RWPE2 (cell line): ENCODE measurements around the gene TOM1L2.

Experiments
- ATAC-seq: fragments of 200-7000 bp; cut with Tn5 transposase; 3 replicates; pipeline ENCODE4 v1.9.1; 2021; ENCODE audit warnings: low read depth
- DNase-seq: peaks from one replicate; pipeline ENCODE4 v3.0.0-alpha.2; 2020; ENCODE audit warnings: low spot score
- H3K27ac ChIP-seq: fragments of 450-650 bp; 2 replicates; pipeline ENCODE4 v1.5.1; 2017; ENCODE audit warnings: mild to moderate bottlenecking; ENCODE audit not compliant: poor library complexity, severe bottlenecking
- H3K27me3 ChIP-seq: fragments of 250-450 bp; sonication (Bioruptor Pico); 2 replicates; pipeline ENCODE4 v1.5.1; 2021; ENCODE audit warnings: mild to moderate bottlenecking, moderate library complexity; ENCODE audit not compliant: insufficient read depth, poor library complexity, severe bottlenecking
- H3K36me3 ChIP-seq: fragments of 250-450 bp; sonication (Bioruptor Pico); 2 replicates; pipeline ENCODE4 v1.5.1; 2020; ENCODE audit warnings: low read depth, mild to moderate bottlenecking, moderate library complexity
- H3K4me1 ChIP-seq: fragments of 250-450 bp; sonication (Bioruptor Pico); 2 replicates; pipeline ENCODE4 v1.5.1; 2021; ENCODE audit warnings: mild to moderate bottlenecking, moderate library complexity; ENCODE audit not compliant: insufficient read depth, poor library complexity, severe bottlenecking
- H3K4me3 ChIP-seq: fragments of 250-450 bp; sonication (Bioruptor Pico); 2 replicates; pipeline ENCODE4 v1.5.1; 2021; ENCODE audit warnings: mild to moderate bottlenecking, moderate library complexity; ENCODE audit not compliant: severe bottlenecking
- H3K9me3 ChIP-seq: fragments of 250-450 bp; sonication (Bioruptor Pico); 2 replicates; pipeline ENCODE4 v1.5.1; 2021; ENCODE audit warnings: mild to moderate bottlenecking, moderate library complexity; ENCODE audit not compliant: severe bottlenecking
- CTCF ChIP-seq: fragments of 450-650 bp; IDR thresholded peaks from one replicate; pipeline ENCODE4 v1.5.1; 2017; ENCODE audit warnings: mild to moderate bottlenecking, moderate library complexity; ENCODE audit not compliant: poor library complexity, severe bottlenecking

The TOM1L2 gene

GRCh38 chr17:17826942-17827785, 145.0 kb downstream of the TOM1L2 start:
- TF ChIP-seq CTCF, result no peak
- ATAC-seq, result no peak
- Histone ChIP-seq H3K27ac (peak overlapping the region; percentile 94), H3K4me3 (no peak overlapping the region), H3K36me3 (peaks cover 48% of the 10 kb centered on the region), H3K27me3 (no peaks in the 10 kb centered on the region), H3K9me3 (no peaks in the 10 kb centered on the region), H3K4me1 (peaks cover 35% of the 10 kb centered on the region)
- DNase-seq, result no peak

- Histone ChIP-seq H3K27ac (peak overlapping the region; percentile 94), H3K4me3 (no peak overlapping the region), H3K4me1 (peaks cover 42% of the 10 kb centered on the region), H3K9me3 (no peaks in the 10 kb centered on the region), H3K36me3 (peaks cover 48% of the 10 kb centered on the region), H3K27me3 (no peaks in the 10 kb centered on the region)
- no peak for ATAC-seq
- no peak for TF ChIP-seq CTCF
- DNase-seq, result no peak
Observed at GRCh38 chr17:17826342-17826713, 145.9 kb downstream of the TOM1L2 start.

- ATAC-seq (no peak), DNase-seq (no peak)
- Histone ChIP-seq H3K4me3 (no peak overlapping the region), H3K4me1 (peaks cover 54% of the 10 kb centered on the region), H3K27me3 (no peaks in the 10 kb centered on the region), H3K27ac (peak overlapping the region; percentile 94), H3K36me3 (peaks cover 51% of the 10 kb centered on the region), H3K9me3 (no peaks in the 10 kb centered on the region)
- no peak for TF ChIP-seq CTCF
Observed at GRCh38 chr17:17824783-17825614, 147.2 kb downstream of the TOM1L2 start.

- no peak overlapping the region for H3K4me3 ChIP-seq
- H3K27ac ChIP-seq, result peak overlapping the region; percentile 94
- H3K9me3 ChIP-seq, result no peaks in the 10 kb centered on the region
- peaks cover 51% of the 10 kb centered on the region for H3K36me3 ChIP-seq
- TF ChIP-seq CTCF, result no peak
- ATAC-seq (no peak), DNase-seq (no peak)
- peaks cover 62% of the 10 kb centered on the region for H3K4me1 ChIP-seq
- no peaks in the 10 kb centered on the region for H3K27me3 ChIP-seq
Observed at GRCh38 chr17:17824119-17824782, 147.9 kb downstream of the TOM1L2 start.
